GM12872 (cell line): Measurements from ENCODE around the gene FER1L5.

Experiments used
- TF ChIP-seq, protein P1 (sequence below): IDR thresholded peaks from 3 replicates; pipeline ENCODE4 v1.5.1; 2011; ENCODE audit warnings: low read depth, mild to moderate bottlenecking, low read length, moderate library complexity; ENCODE audit not compliant: insufficient read depth

Gene FER1L5

DNA sequence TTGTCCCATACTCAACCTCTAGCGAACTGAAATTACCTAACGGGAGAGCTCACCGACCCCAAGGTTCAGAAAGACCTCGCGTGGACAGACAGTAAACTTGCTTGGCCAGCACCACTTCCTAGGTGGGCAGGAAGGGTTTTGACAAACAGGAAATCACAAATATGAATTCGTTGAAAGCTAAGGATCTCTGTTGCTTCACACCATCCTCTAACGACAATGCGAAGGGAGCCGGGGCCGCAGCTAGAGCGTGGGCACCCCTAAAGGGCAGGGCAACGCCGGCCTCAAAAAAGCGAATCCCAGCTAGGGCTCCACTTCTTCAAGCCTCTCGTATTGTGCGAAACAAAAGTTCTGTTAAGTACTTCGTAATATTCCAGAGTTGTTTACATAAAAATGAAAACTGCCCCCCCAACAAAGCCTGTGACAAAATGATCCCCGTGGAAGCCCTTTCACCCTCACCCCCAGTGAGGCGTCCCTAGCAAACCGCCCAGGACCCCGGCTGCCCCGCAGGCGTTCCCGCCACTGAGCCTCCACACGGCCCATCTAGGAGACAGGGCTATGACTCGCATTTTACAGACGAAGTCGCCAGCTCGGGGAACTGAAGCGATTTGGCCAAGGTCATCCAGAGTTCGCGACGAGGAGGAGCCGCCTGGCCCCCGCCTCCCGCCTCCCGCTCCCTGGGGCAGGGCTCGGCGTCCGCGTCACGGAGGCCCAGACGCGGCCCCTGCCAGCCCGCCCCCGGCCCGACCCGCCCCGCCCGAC is 5.0 kb upstream of the FER1L5 start:
- TF ChIP-seq, protein P1, sequence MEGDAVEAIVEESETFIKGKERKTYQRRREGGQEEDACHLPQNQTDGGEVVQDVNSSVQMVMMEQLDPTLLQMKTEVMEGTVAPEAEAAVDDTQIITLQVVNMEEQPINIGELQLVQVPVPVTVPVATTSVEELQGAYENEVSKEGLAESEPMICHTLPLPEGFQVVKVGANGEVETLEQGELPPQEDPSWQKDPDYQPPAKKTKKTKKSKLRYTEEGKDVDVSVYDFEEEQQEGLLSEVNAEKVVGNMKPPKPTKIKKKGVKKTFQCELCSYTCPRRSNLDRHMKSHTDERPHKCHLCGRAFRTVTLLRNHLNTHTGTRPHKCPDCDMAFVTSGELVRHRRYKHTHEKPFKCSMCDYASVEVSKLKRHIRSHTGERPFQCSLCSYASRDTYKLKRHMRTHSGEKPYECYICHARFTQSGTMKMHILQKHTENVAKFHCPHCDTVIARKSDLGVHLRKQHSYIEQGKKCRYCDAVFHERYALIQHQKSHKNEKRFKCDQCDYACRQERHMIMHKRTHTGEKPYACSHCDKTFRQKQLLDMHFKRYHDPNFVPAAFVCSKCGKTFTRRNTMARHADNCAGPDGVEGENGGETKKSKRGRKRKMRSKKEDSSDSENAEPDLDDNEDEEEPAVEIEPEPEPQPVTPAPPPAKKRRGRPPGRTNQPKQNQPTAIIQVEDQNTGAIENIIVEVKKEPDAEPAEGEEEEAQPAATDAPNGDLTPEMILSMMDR = no peak

DNA sequence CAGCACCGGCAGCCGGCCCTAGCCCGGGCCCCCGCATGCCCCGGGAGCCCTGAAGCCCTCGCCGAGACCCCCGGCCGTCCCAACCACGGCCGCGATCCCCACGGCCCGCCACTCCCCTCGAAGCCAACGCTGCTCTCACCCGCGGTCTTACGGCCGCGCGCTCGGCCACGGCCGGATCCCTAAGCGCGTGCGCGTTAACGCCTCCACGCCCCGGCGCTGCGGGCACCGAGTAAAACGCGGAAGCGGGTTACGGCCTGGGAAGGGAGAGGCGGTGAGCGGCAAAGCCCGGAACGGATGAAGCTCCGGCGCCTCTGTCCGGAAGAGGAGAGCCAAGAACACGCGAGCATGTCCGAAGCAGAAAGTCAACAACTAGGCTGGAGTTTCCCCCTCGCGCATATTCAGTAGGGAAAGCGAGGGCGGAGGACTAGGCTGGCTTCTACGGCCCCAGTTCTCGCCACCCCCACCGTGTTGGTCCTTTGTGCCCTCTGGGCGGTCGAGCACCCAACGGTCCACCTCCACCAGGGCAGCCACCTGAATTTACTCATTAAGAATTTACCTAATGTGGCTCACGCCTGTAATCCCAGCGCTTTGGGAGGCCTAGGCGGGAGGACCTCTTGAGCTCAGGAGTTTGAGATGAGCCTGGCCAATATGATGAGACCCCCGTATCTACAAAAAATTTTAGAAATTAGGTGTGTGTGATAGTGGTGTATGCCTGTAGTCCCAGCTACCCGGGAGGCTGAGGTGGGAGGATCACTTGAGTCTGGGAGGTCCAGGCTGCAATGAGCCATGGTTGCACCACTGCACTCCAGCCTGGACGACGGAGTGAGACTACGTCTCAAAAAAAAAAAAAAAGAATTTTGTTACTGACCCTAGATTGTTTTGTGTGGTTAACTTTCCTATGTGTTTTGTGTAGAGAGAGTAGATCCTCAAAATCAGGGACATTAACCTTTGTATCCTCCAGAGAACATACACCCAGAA is 4.1 kb upstream of the FER1L5 start, which contains the start of gene KANSL3:
TSS of gene KANSL3 (minus strand) at position 169 of the 978 bp plus-strand sequence. CDS start 1,177 bp downstream, outside the sequence.
- TF ChIP-seq, protein P1 = no peak

DNA sequence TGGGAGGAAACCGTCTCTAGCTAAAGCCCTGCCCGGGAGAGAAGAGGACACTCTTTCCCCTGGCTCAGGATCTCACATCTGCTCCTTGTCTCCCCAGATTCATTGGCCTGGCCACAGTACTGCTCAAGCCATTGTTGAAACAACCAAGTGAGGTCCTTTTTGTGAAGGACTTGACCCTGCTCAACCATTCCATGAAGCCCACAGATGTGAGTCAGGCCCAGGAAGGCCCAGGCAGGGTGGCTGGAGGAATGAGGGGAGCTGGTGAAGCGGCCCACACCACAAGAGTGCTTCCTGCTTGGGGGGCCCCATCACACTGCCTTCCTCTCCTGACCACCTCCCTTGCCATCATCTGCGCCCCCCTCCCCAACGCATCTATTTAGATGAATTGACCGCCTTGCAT is 5.1 kb downstream of the FER1L5 start:
- TF ChIP-seq, protein P1 = no peak

- TF ChIP-seq, protein P1 = no peak
Observed at GRCh38 chr2:96648306-96648930, 5.9 kb downstream of the FER1L5 start.

GRCh38 chr2:96649342-96649741 is 6.8 kb downstream of the FER1L5 start:
- TF ChIP-seq, protein P1 = no peak

- TF ChIP-seq, protein P1 = no peak
Observed at GRCh38 chr2:96651793-96652192, 9.2 kb downstream of the FER1L5 start.

- TF ChIP-seq, protein P1 = no peak
Observed at GRCh38 chr2:96655526-96655925, 13.0 kb downstream of the FER1L5 start.
